HG03565 (cell line): ENCODE results near the gene POU3F1.

Experiments
- ATAC-seq: cut with Tn5 transposase; IDR thresholded peaks from one replicate; pipeline ENCODE4 v1.9.1; 2021; ENCODE audit warnings: mild to moderate bottlenecking, moderate library complexity; ENCODE audit not compliant: unreplicated experiment

POU3F1 gene

DNA sequence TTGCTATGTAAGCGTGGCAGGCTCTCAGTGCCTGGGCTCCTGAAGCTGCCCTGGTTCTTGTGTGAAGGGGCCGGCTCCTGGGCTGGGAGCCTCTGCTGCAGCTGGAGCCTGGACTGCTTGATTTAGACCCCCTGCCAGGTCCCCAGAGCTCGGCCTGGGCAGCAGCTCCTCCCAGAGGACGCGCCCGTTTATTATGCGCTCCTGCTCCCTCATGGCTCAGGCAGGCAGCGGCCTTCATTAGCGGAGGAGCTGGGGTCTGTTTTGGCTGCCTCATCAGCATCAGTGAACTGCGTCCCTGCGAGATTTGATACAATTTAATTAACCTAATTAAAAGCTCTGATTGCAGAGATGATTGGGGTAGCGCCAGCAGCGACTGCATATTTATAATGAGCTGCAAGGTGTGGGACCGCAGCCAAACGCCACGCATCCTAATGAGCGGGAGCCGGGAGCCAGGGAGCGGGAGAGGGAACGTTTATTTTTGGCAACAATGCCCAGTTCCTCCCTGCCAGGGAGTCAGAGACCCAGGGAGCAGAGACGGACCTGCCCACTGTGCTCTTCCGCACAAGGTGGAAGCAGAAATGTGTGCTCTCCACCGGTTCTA lies 17.4 kb downstream of the POU3F1 start:
- ATAC-seq, result no peak

DNA sequence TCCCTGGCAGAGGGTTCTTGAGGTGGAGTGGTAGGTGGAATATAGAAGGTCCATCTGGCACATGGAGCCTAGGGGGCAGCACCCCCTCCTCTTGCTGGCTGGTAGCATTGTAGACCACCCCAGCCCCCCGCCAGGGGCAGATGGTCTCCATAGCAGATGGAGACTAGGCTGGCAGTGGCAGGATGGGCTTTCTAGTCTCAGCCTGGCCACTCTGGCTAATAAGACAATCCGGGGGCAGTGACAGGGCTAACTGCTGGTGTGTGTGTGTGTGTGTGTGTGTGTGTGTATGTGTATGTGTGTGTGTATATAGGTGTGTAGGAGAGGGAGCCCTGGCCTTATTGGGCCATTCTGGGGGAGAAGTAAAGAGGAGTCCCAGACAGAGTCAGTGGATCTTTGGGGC lies 17.9 kb downstream of the POU3F1 start:
- no peak for ATAC-seq

DNA sequence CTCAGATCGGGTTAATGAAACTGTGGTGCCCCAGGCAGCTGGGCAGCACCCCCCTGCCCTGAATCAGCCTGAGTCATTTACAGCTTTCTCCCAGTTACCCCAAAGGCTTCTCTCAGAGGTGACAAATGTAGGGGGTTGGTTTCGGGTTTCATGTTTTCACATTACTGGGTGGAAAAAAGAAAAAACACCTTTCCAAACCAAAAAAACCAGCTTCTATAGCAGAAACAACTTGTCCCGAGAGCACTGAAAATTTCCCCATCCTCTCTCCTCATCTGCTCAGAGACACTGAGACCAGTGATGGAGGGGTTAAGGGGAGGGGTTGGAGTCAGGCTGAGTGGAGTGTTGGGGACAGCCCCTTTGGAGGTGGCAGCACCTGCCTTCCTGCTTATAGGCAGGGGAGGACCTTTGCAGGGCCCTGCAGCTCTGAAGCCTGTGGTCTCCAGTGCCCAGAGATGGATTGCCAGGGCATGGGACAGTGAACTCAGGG lies 18.4 kb downstream of the POU3F1 start:
- ATAC-seq, result peak; percentile 60

DNA sequence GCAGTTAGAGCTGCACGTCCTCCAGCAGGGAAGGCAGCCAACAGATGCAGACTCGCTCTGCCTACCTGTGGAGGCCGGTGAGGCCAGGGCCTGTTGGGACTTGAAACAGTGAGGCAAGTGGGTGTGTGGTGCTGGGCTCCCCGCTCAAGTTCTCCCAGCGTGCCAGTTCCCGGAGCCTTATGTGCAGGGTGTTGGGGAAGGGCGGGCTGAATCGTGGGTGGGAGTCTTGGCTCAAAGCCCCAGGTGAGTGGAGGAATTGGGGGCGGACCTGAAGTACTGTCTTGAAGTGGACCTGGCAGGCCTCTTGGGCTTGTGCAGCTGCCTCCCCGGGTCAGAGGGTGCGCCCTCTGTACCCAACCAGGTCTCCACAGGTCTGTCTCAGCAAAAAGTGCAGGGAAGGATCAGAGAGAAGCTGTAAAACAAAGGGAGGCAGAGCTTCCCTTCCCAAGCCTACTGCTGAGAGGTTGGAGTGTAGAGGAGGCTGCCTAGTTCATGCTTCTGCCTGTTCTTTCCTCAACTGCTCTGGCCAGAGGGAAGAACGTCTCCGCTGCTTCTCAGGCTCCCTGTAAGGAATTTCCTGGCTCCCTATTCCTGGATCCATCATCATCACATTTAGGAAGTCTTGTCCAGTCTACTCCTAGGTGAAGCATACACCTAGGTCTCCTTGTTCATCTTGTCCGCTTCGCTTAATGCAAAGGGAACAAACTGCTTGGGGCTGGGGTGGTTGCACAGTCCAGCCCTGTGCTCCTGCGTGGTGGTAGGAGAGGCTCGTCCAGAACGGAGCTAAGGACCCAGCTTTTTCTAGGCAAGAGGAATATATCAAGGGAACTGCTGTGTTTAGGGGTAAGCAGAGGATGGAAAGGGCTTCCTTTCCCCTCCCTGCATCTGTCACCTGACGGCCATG lies 19.1 kb downstream of the POU3F1 start:
- no peak for ATAC-seq

DNA sequence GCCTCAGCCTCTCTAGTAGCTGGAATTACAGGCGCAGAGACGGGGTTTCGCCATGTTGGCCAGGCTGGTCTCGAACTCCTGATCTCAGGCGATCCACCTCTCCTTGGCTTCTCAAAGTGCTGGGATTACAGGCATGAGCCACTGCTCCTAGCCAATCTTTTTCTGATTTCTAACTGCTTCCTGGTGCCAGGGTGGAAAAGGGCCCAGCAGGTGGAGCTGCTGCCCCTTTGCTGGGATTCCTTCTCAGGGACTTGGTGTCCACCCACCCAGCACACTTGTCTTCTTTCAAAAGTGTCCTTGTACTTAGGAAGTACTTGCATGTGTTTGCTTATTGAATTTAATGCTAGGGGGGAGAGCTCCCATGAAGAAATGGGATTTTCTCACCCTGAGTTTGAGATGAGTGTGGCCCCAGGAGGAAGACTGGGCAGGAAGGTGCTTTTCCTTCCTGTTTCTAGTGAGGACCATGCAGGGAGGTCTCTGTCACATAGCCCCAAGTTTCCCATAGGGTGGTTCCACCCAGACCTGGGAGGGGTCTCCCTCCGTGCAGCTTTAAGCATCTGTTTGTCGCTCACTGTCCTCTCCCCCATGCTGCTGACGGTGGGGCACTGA lies 19.9 kb downstream of the POU3F1 start:
- ATAC-seq, result no peak

DNA sequence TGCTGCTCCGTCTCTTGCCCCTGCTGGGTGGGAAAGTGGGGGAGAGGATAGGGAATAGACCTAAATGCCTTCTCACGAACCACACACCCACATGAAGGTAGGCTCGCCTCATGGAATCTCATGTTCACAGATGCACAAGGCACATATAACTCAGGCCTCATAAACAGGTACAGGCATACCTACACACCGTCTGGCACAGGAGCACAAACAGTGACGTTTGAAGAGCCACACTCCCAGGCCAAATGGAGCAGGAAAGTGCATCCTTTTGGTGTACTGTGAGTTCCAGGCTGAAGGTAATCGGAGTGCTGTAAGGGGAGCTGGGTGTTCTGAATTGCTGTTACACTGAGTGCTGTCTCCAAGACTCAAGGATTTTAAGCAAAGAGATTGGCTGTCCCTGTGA lies 20.9 kb downstream of the POU3F1 start:
- no peak for ATAC-seq

DNA sequence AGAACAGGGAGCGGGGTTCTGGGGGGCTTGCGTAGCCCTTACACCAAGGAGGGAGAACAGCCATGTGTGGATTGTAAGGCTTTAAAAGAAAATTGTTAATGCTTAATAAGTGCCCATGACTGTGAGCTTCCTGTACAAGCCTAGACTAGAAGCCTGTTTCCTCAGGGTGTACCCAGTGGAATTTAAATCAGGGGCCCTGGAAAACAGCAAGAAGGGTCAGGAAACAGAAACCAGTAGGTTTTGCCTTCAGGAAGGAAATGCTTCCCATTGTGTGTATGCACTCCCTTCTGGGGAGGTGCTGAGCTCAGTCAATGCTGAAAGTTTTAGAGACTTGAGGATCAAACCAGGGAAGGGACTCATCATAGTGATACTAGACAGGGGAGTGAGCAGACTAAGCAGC lies 21.4 kb downstream of the POU3F1 start:
- ATAC-seq, result no peak

DNA sequence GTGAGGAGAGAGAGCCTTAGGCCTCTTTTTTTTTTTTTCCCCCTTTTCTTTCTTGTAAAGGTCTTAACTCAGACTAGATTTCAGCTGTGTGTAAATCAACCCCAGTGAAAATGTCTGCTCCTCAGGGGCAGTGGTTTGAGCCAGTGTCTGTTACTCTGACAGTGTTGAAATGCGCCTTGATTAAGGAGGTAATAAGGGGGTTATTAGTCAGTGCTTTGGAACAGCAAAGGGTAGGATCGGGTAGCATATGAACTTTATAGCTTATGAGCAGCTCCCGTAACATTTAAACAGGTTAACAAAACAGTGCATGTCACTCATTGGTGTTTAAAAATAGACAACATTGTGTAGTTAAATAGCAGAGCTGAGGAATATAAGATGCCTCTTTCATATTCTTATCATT lies 23.8 kb downstream of the POU3F1 start:
- no peak for ATAC-seq

DNA sequence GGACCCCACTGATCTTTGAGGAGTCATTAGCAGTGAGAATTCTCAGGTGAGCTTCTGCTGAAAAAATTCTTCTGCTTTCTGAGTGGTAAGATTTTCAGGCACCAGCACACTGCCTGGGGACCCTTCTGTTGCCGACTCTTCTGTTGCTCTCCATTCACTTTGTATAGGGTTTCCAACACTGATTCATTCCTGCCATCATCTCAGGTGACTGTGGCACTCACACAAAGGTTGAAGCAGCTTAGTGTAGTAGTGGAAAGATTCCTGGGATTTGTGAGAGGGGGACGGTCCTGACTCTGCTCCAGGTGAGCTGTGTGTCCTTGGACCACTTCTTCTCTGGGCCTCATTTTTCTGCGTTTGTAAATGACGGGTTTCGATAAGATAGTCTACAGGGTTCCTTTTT lies 24.6 kb downstream of the POU3F1 start:
- no peak for ATAC-seq

DNA sequence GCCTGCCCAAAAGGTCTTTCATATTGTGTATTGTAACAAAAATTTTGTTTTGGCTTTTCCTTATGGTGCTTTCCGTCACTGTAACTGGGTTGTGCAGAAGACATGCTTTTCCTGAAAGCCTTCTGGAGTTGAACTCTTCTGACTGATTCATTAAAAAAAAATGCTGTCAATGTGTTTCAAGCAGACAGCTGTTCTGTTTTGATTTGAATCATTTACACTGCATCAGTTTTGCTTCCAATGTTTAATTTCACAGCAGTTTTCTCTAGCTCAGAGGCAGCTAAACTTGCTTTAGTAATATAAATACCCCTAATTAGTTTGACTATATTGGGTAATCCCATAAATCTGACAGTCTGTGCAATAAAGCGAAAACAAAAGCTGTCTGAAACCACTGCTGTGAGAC lies 26.2 kb downstream of the POU3F1 start:
- no peak for ATAC-seq

DNA sequence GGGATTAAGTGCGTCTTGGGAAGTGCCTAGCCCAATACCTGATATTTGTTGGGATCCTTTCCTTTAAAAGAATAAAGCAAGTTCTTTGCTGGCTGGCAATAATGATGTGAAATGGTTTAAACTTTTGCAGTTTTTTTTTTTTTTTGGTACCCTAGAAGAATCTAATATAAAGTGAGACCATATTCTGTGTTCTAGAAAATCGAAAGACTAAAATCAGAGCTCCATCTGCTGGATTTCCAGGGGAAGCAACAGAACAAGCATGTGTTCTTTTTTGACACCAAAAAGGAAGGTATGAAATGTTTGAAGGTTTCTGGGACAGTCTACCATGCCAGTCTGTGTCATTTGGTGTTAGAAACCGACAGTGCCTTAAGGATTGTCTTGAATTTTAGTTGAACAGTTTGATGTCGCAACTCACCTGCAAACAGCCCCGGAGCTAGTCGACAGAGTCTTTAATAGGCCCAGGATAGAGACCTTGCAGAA lies 27.7 kb downstream of the POU3F1 start:
- no peak for ATAC-seq

DNA sequence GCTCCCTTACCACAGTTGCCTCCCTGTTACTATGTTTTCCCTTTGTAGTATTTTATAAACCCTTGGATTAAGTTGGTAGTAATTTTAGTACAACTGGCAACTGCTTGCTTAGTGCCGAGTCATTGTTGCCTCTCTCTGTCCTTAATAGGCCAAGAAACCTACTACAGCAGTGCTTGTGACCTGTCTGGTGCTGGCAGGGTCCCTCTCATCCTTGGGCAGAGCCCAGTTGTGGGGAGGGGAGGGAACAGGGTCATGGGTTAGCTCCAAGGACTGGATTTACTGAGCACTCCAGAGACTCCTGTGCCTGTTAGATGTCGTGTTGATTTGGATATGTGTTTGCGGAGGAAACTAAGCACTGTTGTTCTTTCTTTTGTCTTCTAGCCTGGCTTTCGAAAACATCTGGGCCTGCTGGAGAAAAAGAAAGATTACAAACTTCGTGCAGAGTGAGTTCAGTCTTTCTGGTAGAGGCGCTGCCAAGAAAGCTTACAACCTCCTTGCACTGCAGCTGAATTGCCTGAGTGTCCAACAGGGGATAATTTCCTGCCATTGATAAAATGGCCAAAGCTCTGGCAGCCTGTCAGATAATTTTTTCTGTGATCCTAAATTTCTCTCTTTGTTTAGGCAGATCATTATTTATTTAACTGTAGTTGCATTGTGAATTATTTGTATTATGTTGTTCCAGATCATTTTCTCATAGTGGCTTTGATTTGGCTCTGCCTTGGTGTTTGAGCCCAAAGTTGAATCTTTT lies 30.4 kb downstream of the POU3F1 start:
- no peak for ATAC-seq

DNA sequence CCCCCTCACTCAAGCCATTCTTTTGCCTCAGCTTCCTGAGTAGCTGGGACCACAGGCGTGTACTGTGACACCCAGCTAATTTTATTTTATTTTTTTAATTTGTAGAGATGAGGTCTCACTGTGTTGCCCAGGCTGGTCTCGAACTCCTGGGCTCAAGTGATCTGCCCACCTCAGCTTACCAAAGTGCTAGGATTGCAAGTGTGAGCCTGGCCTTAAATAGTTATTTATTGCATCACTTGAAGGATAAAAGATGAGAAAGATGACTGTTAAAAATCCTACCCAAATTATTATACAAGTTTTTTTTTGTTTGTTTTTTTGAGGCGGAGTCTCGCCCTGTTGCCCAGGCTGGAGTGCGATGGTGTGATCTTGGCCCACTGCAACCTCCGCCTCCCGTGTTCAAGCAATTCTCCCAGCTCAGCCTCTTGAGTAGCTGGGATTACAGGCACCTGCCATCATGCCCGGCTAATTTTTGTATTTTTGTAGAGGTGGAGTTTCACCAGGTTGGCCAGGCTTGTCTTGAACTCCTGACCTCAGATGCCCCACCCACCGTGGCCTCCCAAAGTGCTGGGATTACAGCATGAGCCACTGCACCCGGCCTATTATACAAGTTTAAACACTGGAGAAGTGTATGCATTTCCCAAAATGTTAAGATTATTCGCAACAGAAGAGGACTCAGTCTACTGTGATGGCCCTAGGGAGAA lies 31.7 kb downstream of the POU3F1 start:
- ATAC-seq, result no peak

DNA sequence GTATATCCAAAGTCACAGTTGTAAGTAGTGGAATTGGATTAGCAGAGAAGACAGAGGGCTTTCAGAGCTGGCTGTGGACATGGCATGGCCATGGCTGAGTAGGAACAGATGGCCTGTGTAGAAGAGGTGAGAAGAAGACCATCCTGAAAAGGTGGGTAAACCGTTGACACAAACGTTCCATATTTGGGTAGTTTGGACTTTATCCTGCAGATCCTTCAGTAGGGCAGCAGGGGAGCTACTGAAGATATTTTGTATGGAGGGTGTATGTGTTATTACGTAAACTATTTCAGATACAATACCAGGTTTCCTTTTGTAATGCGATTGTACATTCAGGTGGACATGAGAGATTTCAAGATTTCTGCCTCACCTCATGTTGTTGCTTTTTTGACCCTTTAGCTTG lies 32.4 kb downstream of the POU3F1 start:
- no peak for ATAC-seq

DNA sequence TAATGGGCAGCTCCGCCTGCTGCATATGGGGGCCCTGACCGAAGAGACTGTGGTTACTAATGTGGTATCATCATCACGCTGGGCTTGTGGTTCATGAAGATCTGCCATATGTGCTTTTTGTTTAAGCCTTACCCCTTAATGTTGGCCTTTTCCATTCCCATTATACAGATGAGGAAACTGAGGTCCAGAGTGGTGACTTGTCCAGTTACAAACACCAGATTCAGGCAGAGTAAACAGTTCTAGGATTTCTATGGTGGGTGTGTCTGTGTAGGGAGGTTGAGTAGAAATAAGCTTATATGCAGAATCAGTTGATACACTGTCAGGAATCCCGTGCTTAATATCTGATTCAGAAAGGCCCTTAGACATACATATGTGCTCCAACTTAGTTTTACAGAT lies 33.4 kb downstream of the POU3F1 start:
- ATAC-seq, result no peak

DNA sequence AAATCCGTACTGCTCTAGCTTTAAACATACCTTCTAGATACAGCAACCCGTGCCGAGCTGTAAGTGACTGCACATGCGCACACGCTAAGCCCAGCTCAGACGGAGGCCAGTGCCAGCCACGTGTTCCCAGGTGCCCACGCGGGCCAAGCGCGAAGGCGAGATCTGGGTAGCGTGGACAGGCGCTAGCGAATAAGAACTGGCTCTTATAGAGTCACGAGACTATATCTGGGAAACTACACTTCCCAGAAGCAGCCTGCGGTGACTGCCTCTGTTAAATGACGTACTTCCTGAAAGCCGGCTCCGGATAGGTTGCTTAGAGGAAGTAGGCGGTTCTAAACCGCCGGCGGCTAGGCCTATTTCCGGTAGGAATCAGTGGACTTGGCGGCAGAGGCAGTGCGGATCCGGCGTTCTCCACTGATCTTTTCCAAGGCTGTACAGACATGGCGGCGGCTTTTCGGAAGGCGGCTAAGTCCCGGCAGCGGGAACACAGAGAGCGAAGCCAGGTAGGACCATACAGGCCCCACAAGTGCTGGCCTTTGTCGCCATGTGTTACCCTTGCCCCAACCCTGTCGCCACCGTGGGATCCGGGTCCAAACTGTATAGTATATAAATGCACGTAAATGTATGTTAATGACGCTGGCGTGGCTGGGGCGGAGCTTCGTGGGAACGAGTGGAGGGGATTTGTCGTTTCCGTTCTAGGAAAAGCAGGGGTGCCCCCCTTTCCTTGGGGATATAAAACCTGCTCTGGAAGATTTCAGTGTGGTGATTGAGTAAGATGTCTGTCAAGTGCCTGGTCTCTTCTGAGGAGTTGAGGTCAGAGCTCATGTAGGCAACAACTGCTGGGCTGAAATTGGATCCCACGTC lies 34.0 kb downstream of the POU3F1 start, which contains the start of gene UTP11:
Gene UTP11, plus strand, starts transcription at position 372 of the 864 bp plus-strand sequence. Its CDS starts 69 bp downstream, at position 441.
- ATAC-seq, result peak; percentile 92

DNA sequence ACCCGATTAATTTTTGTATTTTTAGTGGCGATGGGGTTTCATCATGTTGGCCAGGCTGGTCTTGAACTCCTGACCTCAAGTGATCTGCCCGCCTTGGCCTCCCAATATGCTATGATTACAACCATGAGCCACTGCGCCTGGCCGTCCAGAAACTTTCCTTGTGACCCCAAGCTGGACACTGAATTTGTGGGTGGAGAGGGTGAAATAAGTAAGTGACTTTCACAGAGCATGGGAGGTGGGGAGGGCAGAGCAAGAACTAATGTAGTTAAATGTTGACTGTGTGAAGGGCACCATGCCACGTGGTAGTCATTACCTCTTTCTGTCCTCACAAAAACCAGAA lies 36.8 kb downstream of the POU3F1 start:
- ATAC-seq, result no peak

DNA sequence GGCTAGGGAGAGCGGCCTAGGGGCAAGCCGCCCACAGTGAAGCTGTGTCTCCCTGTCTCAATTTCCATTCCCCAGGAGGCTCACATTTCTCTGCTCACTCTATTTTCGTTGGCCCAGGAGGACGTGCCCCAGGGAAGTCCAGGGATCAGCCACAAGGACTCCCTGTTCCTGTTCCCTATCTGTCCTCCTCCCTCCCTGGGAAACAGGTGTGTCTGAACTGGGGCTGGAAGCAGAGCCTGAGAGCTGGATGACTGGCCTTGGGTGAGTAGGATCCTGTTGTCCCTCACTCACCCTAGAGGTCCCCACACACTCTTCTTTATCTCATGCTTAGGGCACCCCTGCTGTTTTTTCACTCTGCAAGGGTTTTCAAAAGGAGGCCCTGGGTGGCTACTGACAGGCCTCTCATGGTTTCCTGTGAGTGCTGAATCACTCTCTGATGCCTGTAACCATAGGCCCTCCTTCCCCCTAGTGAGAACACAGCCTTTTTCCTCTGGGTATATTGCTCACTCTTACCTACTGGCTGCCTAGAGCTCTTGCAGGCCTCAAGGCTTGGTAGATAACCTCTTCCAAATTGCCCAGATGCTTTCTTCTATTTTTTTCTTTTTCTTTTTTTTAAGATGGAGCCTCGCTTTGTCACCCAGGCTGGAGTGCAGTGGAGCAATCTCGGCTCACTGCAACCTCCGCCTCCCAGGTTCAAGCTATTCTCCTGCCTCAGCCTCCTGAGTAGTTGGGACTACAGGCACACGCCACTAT lies 37.3 kb downstream of the POU3F1 start:
- ATAC-seq, result no peak
